Activated T-helper 1 cell treated with Interleukin-2 at 50 U/mL for 16 hours (primary cell): ENCODE data around the gene DCUN1D5.
A peak's percentile ranks its signal among the peaks of the same experiment; 100 is the strongest.

Experiments
- DNase-seq: peaks from one replicate; pipeline ENCODE4 v3.0.0-alpha.2; 2020; ENCODE audit warnings: low read depth

DCUN1D5 gene

GRCh38 chr11:103091801-103092524 is at the start of gene DCUN1D5:
Gene DCUN1D5 (minus strand): TSS chr11:103092160. CDS start chr11:103091872, 288 bp downstream.
- DNase-seq: peak; percentile 93

- DNase-seq: no peak
Measured at GRCh38 chr11:103125462-103125861, 33.5 kb upstream of the DCUN1D5 start.

- no peak for DNase-seq
Measured at GRCh38 chr11:103114836-103115235, 22.9 kb upstream of the DCUN1D5 start.

- no peak for DNase-seq
Measured at GRCh38 chr11:103112364-103112763, 20.4 kb upstream of the DCUN1D5 start.

GRCh38 chr11:103111400-103111799 is 19.4 kb upstream of the DCUN1D5 start:
- DNase-seq: no peak

- no peak for DNase-seq
Measured at GRCh38 chr11:103110391-103110790, 18.4 kb upstream of the DCUN1D5 start.

GRCh38 chr11:103109818-103110388 is 17.9 kb upstream of the DCUN1D5 start:
- DNase-seq: no peak

- DNase-seq: peak; percentile 82
Measured at GRCh38 chr11:103108933-103109817, 17.2 kb upstream of the DCUN1D5 start, which contains the start of gene DYNC2H1. Gene DYNC2H1 (plus strand): TSS chr11:103109426. CDS start chr11:103109575, 149 bp downstream.

GRCh38 chr11:103097279-103097678 is 5.3 kb upstream of the DCUN1D5 start:
- no peak for DNase-seq

GRCh38 chr11:103091064-103091800 is 728 bp downstream of the DCUN1D5 start:
- peak; percentile 16 for DNase-seq

- DNase-seq: no peak
Measured at GRCh38 chr11:103086461-103086860, 5.5 kb downstream of the DCUN1D5 start.

GRCh38 chr11:103085758-103086365 is 6.1 kb downstream of the DCUN1D5 start:
- DNase-seq: no peak

- no peak for DNase-seq
Measured at GRCh38 chr11:103079833-103080232, 12.1 kb downstream of the DCUN1D5 start.

GRCh38 chr11:103078710-103079109 is 13.2 kb downstream of the DCUN1D5 start:
- DNase-seq: no peak

- no peak for DNase-seq
Measured at GRCh38 chr11:103077554-103077953, 14.4 kb downstream of the DCUN1D5 start.

- no peak for DNase-seq
Measured at GRCh38 chr11:103076361-103076760, 15.6 kb downstream of the DCUN1D5 start.

GRCh38 chr11:103071008-103071407 is 21.0 kb downstream of the DCUN1D5 start:
- DNase-seq: no peak

GRCh38 chr11:103070142-103070541 is 21.8 kb downstream of the DCUN1D5 start:
- DNase-seq: no peak

- DNase-seq: no peak
Measured at GRCh38 chr11:103069367-103069766, 22.6 kb downstream of the DCUN1D5 start.

- DNase-seq: no peak
Measured at GRCh38 chr11:103067118-103067517, 24.8 kb downstream of the DCUN1D5 start.

- no peak for DNase-seq
Measured at GRCh38 chr11:103061656-103062055, 30.3 kb downstream of the DCUN1D5 start.
